ENCODE data around the gene NMT1.
"Not testable (repeated sequence)": the region's sequence is repeated elsewhere in the genome, so short reads cannot be mapped to it uniquely, and the experiment has no call there.

Gene NMT1

GRCh38 chr17:45120558-45120957 lies 59.4 kb downstream of the NMT1 start:
- DNase-seq (ENCODE audit: low read depth in 2 of 2) = no peak

- DNase-seq (ENCODE audit: low read depth in 2 of 2) = no peak
Observed at GRCh38 chr17:45121055-45121454, 59.9 kb downstream of the NMT1 start.

- DNase-seq (ENCODE audit: low read depth in 2 of 2) = no peak
Observed at GRCh38 chr17:45123076-45123770, 62.1 kb downstream of the NMT1 start.

- no peak for DNase-seq (ENCODE audit: low read depth in 2 of 2)
Observed at GRCh38 chr17:45123930-45124796, 63.0 kb downstream of the NMT1 start.

- not testable (repeated sequence) for DNase-seq (ENCODE audit: low read depth in 2 of 2)
Observed at GRCh38 chr17:45124797-45125122, 63.6 kb downstream of the NMT1 start.

GRCh38 chr17:45125509-45125908 lies 64.4 kb downstream of the NMT1 start:
- DNase-seq (ENCODE audit: low read depth in 2 of 2) = no peak

- DNase-seq (ENCODE audit: low read depth in 2 of 2) = no peak
Observed at GRCh38 chr17:45127207-45127547, 66.1 kb downstream of the NMT1 start.

GRCh38 chr17:45127548-45128300 lies 66.6 kb downstream of the NMT1 start:
- no peak for DNase-seq (ENCODE audit: low read depth in 2 of 2)

GRCh38 chr17:45128331-45128730 lies 67.2 kb downstream of the NMT1 start:
- DNase-seq (ENCODE audit: low read depth in 2 of 2) = no peak

GRCh38 chr17:45128989-45129388 lies 67.9 kb downstream of the NMT1 start:
- no peak for DNase-seq (ENCODE audit: low read depth in 2 of 2)

- DNase-seq (ENCODE audit: low read depth in 2 of 2) = no peak
Observed at GRCh38 chr17:45129426-45129939, 68.4 kb downstream of the NMT1 start.

GRCh38 chr17:45129940-45130680 lies 69.0 kb downstream of the NMT1 start:
- DNase-seq (ENCODE audit: low read depth in 2 of 2) = no peak

GRCh38 chr17:45130681-45131615 lies 69.8 kb downstream of the NMT1 start:
- no peak for DNase-seq (ENCODE audit: low read depth in 2 of 2)

GRCh38 chr17:45131616-45132319 lies 70.7 kb downstream of the NMT1 start:
- peak in 1 of 2 experiments; percentile 50 for DNase-seq (ENCODE audit: low read depth in 2 of 2)

- DNase-seq (ENCODE audit: low read depth in 2 of 2) = peak in 1 of 2 experiments; percentile 65
Observed at GRCh38 chr17:45132320-45132571, 71.1 kb downstream of the NMT1 start, which contains the start of gene PLCD3. PLCD3 (minus strand) TSS chr17:45132515; CDS start chr17:45132410, 105 bp downstream.

- DNase-seq (ENCODE audit: low read depth in 2 of 2) = peak; percentile 41 to 46
Observed at GRCh38 chr17:45132572-45133463, 71.7 kb downstream of the NMT1 start.

- peak; percentile 95 to 98 for DNase-seq (ENCODE audit: low read depth in 2 of 2)
Observed at GRCh38 chr17:45135192-45135977, 74.3 kb downstream of the NMT1 start, which contains the start of gene ACBD4. ACBD4 (plus strand) TSS chr17:45135687; CDS start chr17:45136145, 458 bp downstream.

Measured in stimulated activated CD4-positive, alpha-beta T cell treated with anti-CD3 and anti-CD28 coated beads, Interleukin-12 subunit alpha, Interleukin-12 subunit beta, amount 100 ng/mL, for 24 hours (primary cell).